Tibial nerve (tissue), 4 donors: Measurements from ENCODE around the gene AHCYL2. TPM values are rescaled to one million over a fixed set of nuclear protein-coding genes. Genes with fewer than 3 reads are reported as not detected.

ENCODE experiments used
- DNase-seq, 2 donors: peaks; one replicate each; pipeline ENCODE4 v3.0.0-alpha.2; 2019; ENCODE audit warnings: low spot score in 2 of 2
- H3K27ac ChIP-seq, 4 donors: fragments of 200-600 bp; sonication (generic) in 3 of 4; one replicate each; pipeline ENCODE4 v1.5.1; 2017 to 2019; ENCODE audit warnings: mild to moderate bottlenecking in 1 of 4
- H3K27me3 ChIP-seq, 2 donors: fragments of 200-600 bp; sonication (generic) in 1 of 2; one replicate each; pipeline versions ENCODE4 v1.5.1 to v1.6.0; 2017 to 2019
- H3K36me3 ChIP-seq, 3 donors: fragments of 200-600 bp; sonication (generic); one replicate each; pipeline ENCODE4 v1.5.1; 2018 to 2019
- H3K4me1 ChIP-seq, 4 donors: fragments of 200-600 bp; sonication (generic) in 3 of 4; one replicate each; pipeline ENCODE4 v1.5.1; 2017 to 2019
- H3K4me3 ChIP-seq, 4 donors: fragments of 200-600 bp; sonication (generic) in 3 of 4; one replicate each; pipeline ENCODE4 v1.5.1; 2017 to 2019; ENCODE audit warnings: mild to moderate bottlenecking in 1 of 4, moderate library complexity in 1 of 4
- H3K9me3 ChIP-seq, 4 donors: fragments of 200-600 bp; sonication (generic) in 3 of 4; one replicate each; pipeline ENCODE4 v1.5.1; 2017 to 2019
- EP300 ChIP-seq, 2 donors: sonication (generic); formaldehyde crosslinking; IDR thresholded peaks; one replicate each; pipeline ENCODE4 v1.6.1; 2017; ENCODE audit warnings: antibody characterized with exemption in 2 of 2, mild to moderate bottlenecking in 1 of 2
- POLR2A ChIP-seq, 2 donors: fragments of 450-650 bp; IDR thresholded peaks; one replicate each; pipeline ENCODE4 v1.6.1; 2017; ENCODE audit warnings: antibody characterized with exemption in 2 of 2, mild to moderate bottlenecking in 2 of 2, moderate library complexity in 2 of 2
- WGBS, 2 donors: methylation state at CpG; one replicate each; pipeline ENCODE4 v1.1.5; 2018; 5-methylcytosine and 5-hydroxymethylcytosine counted together
- total RNA-seq, 4 donors: library from RNA; depleted of rRNA; stranded (reverse); fragments of >200 nt; gene quantifications; one replicate each; pipeline ENCODE4 v1.1.0, GENCODE V29; 2016
- TF ChIP-seq, protein P1 (sequence below), 5 experiments: fragments of 200-600 bp in 3 of 5; fragments of 450-650 bp in 2 of 5; sonication (generic) in 3 of 5; IDR thresholded peaks; one replicate each; pipeline ENCODE4 v1.5.1; 2016 to 2019; ENCODE audit warnings: antibody characterized with exemption in 5 of 5, mild to moderate bottlenecking in 3 of 5, moderate library complexity in 2 of 5

Gene AHCYL2
- total RNA-seq, 4 donors from 2014 or later, result 21.6 to 42.9 (median 30.9) TPM

DNA sequence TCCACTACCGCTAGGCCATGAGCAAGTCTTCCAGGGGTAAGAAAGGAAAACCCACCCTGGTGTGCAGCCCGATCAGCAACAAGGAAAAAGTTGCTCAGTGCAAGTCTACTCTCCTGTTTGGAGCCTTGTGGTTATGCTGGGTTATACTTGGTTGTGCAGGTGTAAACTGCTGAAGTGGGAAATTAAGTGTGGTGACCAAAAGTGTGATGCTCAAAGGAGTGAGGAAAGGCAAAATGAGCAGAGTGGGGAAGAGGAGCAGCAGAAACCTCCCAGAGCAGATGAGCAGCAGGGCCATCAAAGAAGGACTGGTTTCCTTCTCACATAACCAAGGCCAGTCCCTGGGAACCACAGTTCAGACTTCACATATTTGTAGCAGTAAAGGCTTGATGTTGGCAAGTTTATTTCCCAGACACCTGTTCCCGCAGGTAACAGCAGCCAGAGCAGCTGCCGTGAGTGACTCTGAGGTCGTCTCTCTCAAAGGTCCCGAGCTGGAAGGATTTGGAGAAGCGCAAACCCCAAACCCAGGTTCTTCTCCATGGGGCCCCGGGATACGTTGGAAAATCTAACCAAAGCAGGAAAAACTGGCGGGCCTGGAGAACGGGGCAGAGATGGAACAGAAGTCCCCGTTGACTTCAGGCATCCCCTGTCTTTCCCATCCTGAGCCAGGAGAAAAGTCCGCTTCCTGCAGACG, 37.0 kb upstream of the AHCYL2 start:
- no peaks in the 10 kb centered on the region for H3K36me3 ChIP-seq
- H3K9me3 ChIP-seq, result no peaks in the 10 kb centered on the region
- 29% methylated on average over 14 of the region's 14 CpGs for WGBS, 2 donors
- H3K27ac ChIP-seq, result peak overlapping the region in 3 of 4 donors; percentile 18 to 75 (median 74)
- peaks cover 0 to 21% (median 0%) of the 10 kb centered on the region in 4 donors for H3K4me1 ChIP-seq
- TF ChIP-seq, protein P1, sequence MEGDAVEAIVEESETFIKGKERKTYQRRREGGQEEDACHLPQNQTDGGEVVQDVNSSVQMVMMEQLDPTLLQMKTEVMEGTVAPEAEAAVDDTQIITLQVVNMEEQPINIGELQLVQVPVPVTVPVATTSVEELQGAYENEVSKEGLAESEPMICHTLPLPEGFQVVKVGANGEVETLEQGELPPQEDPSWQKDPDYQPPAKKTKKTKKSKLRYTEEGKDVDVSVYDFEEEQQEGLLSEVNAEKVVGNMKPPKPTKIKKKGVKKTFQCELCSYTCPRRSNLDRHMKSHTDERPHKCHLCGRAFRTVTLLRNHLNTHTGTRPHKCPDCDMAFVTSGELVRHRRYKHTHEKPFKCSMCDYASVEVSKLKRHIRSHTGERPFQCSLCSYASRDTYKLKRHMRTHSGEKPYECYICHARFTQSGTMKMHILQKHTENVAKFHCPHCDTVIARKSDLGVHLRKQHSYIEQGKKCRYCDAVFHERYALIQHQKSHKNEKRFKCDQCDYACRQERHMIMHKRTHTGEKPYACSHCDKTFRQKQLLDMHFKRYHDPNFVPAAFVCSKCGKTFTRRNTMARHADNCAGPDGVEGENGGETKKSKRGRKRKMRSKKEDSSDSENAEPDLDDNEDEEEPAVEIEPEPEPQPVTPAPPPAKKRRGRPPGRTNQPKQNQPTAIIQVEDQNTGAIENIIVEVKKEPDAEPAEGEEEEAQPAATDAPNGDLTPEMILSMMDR (IDR thresholded peaks at IDR 0.05), result no peak
- no peak for TF ChIP-seq POLR2A (IDR thresholded peaks at IDR 0.05)
- TF ChIP-seq EP300 (IDR thresholded peaks at IDR 0.05), result no peak
- H3K4me3 ChIP-seq, result peak overlapping the region; percentile 66 to 88 (median 75)
- DNase-seq, result no peak
- peaks cover 0 to 5% of the 10 kb centered on the region in 2 donors for H3K27me3 ChIP-seq

DNA sequence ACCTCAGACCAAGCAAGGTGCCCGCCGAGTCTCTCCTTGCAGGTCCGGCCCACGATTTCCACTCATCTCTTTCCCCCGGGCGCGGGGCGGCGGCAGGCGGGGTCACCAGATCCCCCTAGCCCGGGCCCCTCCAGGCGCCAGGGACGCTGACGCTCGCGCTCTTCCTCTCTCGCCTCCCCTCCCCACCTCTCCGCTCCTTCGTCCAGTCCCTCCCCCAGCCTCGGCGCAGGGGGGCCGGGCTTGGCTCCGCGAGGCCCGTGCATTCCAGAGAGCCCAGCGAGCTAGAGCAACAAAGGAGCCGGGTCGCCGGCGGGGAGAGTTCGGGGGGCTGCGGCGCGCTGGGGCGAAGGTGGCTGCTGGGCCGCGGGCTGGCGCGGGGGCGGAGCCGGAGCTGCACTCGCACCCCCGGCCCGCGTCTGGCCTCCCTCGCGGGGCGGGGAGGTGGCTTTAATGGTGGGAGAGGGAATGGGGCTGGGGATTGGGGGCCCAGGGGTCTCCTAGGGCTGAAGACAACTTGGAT, 36.4 kb upstream of the AHCYL2 start, which contains the start of gene SMO:
SMO (plus strand) TSS at position 262 of the 520 bp plus-strand sequence. CDS start 519 bp downstream, outside the sequence.
- Histone ChIP-seq H3K4me3 (peak within 1 kb of the TSS; percentile 66 to 88 (median 75)), H3K9me3 (no peaks in the 10 kb centered on the region), H3K4me1 (peaks cover 0 to 21% (median 0%) of the 10 kb centered on the region in 4 donors), H3K27me3 (peaks cover 0 to 5% of the 10 kb centered on the region in 2 donors), H3K27ac (peak within 1 kb of the TSS; percentile 18 to 75 (median 50)), H3K36me3 (no peaks in the 10 kb centered on the region)
- TF ChIP-seq, protein P1 (IDR thresholded peaks at IDR 0.05), result no peak
- no peak for TF ChIP-seq EP300 (IDR thresholded peaks at IDR 0.05)
- no peak for TF ChIP-seq POLR2A (IDR thresholded peaks at IDR 0.05)
- WGBS, 2 donors, result 1 to 3% methylated on average over 45 to 48 of the region's 48 CpGs
- DNase-seq, result no peak

DNA sequence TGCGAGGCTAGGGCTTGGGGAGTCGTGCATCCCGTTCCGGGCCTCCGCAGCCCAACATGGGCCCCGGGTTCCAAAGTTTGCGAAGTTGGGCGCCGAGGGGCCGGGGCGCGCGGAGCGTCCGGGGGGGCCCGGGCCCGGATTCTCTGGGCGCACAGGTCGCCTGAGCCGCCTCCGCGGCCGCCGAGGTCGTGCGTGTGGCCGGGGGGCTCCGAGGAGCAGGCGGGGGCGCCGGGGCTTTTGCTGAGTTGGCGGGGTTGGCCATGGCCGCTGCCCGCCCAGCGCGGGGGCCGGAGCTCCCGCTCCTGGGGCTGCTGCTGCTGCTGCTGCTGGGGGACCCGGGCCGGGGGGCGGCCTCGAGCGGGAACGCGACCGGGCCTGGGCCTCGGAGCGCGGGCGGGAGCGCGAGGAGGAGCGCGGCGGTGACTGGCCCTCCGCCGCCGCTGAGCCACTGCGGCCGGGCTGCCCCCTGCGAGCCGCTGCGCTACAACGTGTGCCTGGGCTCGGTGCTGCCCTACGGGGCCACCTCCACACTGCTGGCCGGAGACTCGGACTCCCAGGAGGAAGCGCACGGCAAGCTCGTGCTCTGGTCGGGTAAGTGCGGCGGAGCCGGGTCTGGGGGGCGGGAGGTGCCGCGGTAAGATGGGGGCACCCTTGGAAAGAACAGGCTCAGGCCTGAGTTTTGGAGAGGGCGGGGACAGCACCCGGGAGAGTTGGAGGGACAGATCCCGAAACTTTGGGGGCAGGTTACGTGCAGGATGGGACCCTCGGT, 35.8 kb upstream of the AHCYL2 start:
- Histone ChIP-seq H3K27me3 (peaks cover 0 to 5% of the 10 kb centered on the region in 2 donors), H3K27ac (peak overlapping the region; percentile 18 to 75 (median 50)), H3K4me1 (peaks cover 0 to 21% (median 0%) of the 10 kb centered on the region in 4 donors), H3K36me3 (no peaks in the 10 kb centered on the region), H3K9me3 (no peaks in the 10 kb centered on the region), H3K4me3 (peak overlapping the region; percentile 66 to 88 (median 75))
- WGBS, 2 donors, result 0 to 1% methylated on average over 20 to 24 of the region's 83 CpGs
- DNase-seq, result no peak
- TF ChIP-seq POLR2A (IDR thresholded peaks at IDR 0.05), result no peak
- TF ChIP-seq, protein P1 (IDR thresholded peaks at IDR 0.05), result no peak
- no peak for TF ChIP-seq EP300 (IDR thresholded peaks at IDR 0.05)

DNA sequence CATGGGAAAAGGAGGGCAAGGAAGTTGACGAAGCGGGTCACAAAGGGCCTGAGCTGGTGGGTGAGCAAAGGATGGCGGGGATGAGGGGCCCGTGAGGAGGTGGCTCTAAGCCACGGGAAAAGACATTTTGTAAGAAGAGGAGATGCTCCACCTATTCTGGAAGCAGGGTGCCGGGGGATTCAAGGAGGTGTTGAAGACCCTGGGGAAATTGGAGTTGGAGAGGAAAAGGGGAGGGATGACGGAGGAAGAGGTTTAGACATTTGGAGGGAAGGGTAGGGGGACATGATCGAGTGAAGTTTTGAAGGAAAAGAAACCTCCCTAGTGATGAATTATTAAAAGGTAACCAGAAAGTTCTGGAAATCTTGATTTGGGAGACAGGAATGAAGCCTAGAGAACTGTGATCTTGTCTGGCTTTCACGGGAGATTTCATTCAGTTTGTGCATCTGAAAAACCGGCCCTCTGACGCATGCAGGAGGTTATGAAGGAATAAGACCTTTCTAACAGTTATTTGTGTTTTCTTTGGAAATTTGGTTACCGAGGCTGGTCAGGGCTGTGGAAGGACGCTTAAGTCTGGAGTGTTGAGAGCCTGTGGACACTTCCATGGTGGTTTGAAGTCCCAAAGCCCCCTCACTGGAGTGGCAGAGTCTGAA, 35.0 kb upstream of the AHCYL2 start:
- no peaks in the 10 kb centered on the region for H3K9me3 ChIP-seq
- H3K36me3 ChIP-seq, result no peaks in the 10 kb centered on the region
- H3K27me3 ChIP-seq, result peaks cover 0 to 5% of the 10 kb centered on the region in 2 donors
- peaks cover 0 to 21% (median 0%) of the 10 kb centered on the region in 4 donors for H3K4me1 ChIP-seq
- no peak for DNase-seq
- TF ChIP-seq, protein P1 (IDR thresholded peaks at IDR 0.05), result no peak
- TF ChIP-seq EP300 (IDR thresholded peaks at IDR 0.05), result no peak
- peak in 1 of 2 donors; percentile 14 for TF ChIP-seq POLR2A (IDR thresholded peaks at IDR 0.05)
- peak overlapping the region in 1 of 4 donors; percentile 74 for H3K27ac ChIP-seq
- WGBS, 2 donors, result 26 to 31% methylated on average over 13 of the region's 13 CpGs
- peak overlapping the region; percentile 66 to 88 (median 75) for H3K4me3 ChIP-seq
